ENCODE measurements around the gene AGT. TPM values are rescaled to one million over a fixed set of nuclear protein-coding genes. Genes with fewer than 3 reads are reported as not detected.

AGT gene
- not detected in 2 replicates for total RNA-seq

- intact Hi-C loops (cut with micrococcal nuclease): no loop called here
These were observed at the start of gene AGT for GRCh38 chr1:230713915-230714764. TSS of gene AGT (minus strand) at chr1:230714122. CDS start at chr1:230710823, 3,299 bp downstream.

GRCh38 chr1:230761443-230762167 is 47.7 kb upstream of the AGT start:
- intact Hi-C loops (cut with micrococcal nuclease): no loop called here

GRCh38 chr1:230760360-230760827 is 46.5 kb upstream of the AGT start:
- intact Hi-C loops (cut with micrococcal nuclease): no loop called here

GRCh38 chr1:230759369-230760065 is 45.6 kb upstream of the AGT start:
- intact Hi-C loops (cut with micrococcal nuclease): no loop called here

GRCh38 chr1:230758709-230759368 is 44.9 kb upstream of the AGT start:
- intact Hi-C loops (cut with micrococcal nuclease): no loop called here

GRCh38 chr1:230757856-230758708 is 44.2 kb upstream of the AGT start:
- intact Hi-C loops (cut with micrococcal nuclease): no loop called here

- intact Hi-C loops (cut with micrococcal nuclease): loop anchor here (2.0 to 5.0 kb wide), 2 partner anchors 114 to 223 kb away; partner anchors contain the start of genes ARV1, C1orf198 and TTC13
These were observed 40.9 kb upstream of the AGT start for GRCh38 chr1:230754796-230755195.

GRCh38 chr1:230753586-230754251 is 39.8 kb upstream of the AGT start:
- intact Hi-C loops (cut with micrococcal nuclease): loop anchor here (1.0 to 5.0 kb wide), 3 partner anchors 111 to 224 kb away; partner anchors contain the start of genes ARV1, C1orf198, COG2 and TTC13

GRCh38 chr1:230753191-230753585 is 39.3 kb upstream of the AGT start:
- intact Hi-C loops (cut with micrococcal nuclease): loop anchor here (1.0 to 5.0 kb wide), 2 partner anchors 111 to 224 kb away; partner anchors contain the start of genes ARV1, COG2 and TTC13

GRCh38 chr1:230752407-230752806 is 38.5 kb upstream of the AGT start:
- intact Hi-C loops (cut with micrococcal nuclease): loop anchor here (5.0 kb wide), 1 partner anchor 225 kb away; the partner anchor contains the start of genes ARV1 and TTC13

GRCh38 chr1:230750986-230751625 is 37.2 kb upstream of the AGT start:
- intact Hi-C loops (cut with micrococcal nuclease): loop anchor here (5.0 kb wide), 1 partner anchor 226 kb away; the partner anchor contains the start of genes ARV1 and TTC13

- intact Hi-C loops (cut with micrococcal nuclease): loop anchor here (5.0 kb wide), 1 partner anchor 227 kb away; the partner anchor contains the start of genes ARV1 and TTC13
These were observed 36.7 kb upstream of the AGT start for GRCh38 chr1:230750576-230750975.

GRCh38 chr1:230749635-230750034 is 35.7 kb upstream of the AGT start:
- intact Hi-C loops (cut with micrococcal nuclease): loop anchor here (5.0 kb wide), 1 partner anchor 228 kb away; the partner anchor contains the start of genes ARV1 and TTC13

- intact Hi-C loops (cut with micrococcal nuclease): no loop called here
These were observed 35.2 kb upstream of the AGT start for GRCh38 chr1:230749150-230749549.

GRCh38 chr1:230747890-230748800 is 34.2 kb upstream of the AGT start:
- intact Hi-C loops (cut with micrococcal nuclease): no loop called here

GRCh38 chr1:230747127-230747730 is 33.3 kb upstream of the AGT start, which contains the start of gene CAPN9:
TSS of gene CAPN9 (plus strand) at chr1:230747388. CDS start at chr1:230747497, 109 bp downstream.
- intact Hi-C loops (cut with micrococcal nuclease): no loop called here

GRCh38 chr1:230746617-230747016 is 32.7 kb upstream of the AGT start:
- intact Hi-C loops (cut with micrococcal nuclease): no loop called here

All from T-helper 1 cell treated with Interleukin-12 subunit alpha and Interleukin-12 subunit beta and Interleukin-4 antibody, amounts not matched to agents 30 ng/mL and 1 ng/mL, for 36 hours (primary cell).